Measurements from ENCODE around the gene DIDO1.

Gene DIDO1

DNA sequence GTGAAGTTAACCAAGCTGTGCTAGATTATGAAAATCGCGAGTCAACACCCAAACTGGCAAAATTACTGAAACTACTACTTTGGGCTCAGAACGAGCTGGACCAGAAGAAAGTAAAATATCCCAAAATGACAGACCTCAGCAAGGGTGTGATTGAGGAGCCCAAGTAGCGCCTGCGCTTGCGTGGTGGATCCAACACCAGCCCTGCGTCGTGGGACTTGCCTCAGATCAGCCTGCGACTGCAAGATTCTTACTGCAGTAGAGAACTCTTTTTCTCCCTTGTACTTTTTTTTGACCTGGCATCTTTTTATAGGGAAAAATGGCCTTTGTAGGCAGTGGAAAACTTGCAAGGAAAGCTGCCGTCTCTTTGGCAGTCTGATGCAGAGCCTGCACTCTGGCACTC is 18.4 kb upstream of the DIDO1 start:
- Histone ChIP-seq H3K9me3 (ENCODE audit: control insufficient read depth, low read depth, low read length) (no peaks in the 10 kb centered on the region), H3K27ac (ENCODE audit: low read length) (no peak overlapping the region), H3K36me3 (ENCODE audit: control insufficient read depth, low read depth, low read length) (peaks cover 71% of the 10 kb centered on the region), H3K4me1 (ENCODE audit: control insufficient read depth, low read depth, low read length) (peaks cover under 1% of the 10 kb centered on the region), H3K9ac (ENCODE audit: low read length) (no peak overlapping the region), H3K4me3 (ENCODE audit: low read length) (no peak overlapping the region), H3K27me3 (ENCODE audit: control insufficient read depth, insufficient read depth, low read length) (no peaks in the 10 kb centered on the region)

DNA sequence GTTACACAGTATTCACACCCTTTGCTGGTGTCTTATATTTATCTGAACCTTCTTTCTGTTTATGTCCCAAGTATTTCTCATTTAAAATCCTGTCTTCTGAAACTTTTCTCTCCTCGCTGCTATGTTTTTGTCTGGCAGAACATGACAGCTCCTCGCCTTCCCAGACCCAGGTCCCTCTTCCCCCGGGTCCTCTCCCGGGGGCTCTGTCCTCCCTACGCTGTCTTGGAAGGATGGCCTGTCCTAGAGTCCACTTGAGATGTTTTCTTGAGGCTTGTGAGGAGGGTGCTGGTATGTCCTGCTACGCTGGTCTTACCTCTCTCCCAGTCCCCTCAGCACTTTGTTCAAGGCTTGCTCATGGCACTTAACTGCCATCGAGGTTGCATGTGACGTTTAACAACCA is 17.9 kb upstream of the DIDO1 start:
- peaks cover 68% of the 10 kb centered on the region for H3K36me3 ChIP-seq (ENCODE audit: control insufficient read depth, low read depth, low read length)
- peaks cover 6% of the 10 kb centered on the region for H3K4me1 ChIP-seq (ENCODE audit: control insufficient read depth, low read depth, low read length)
- H3K27ac ChIP-seq (ENCODE audit: low read length), result no peak overlapping the region
- no peak overlapping the region for H3K4me3 ChIP-seq (ENCODE audit: low read length)
- no peaks in the 10 kb centered on the region for H3K9me3 ChIP-seq (ENCODE audit: control insufficient read depth, low read depth, low read length)
- H3K9ac ChIP-seq (ENCODE audit: low read length), result no peak overlapping the region
- H3K27me3 ChIP-seq (ENCODE audit: control insufficient read depth, insufficient read depth, low read length), result no peaks in the 10 kb centered on the region

DNA sequence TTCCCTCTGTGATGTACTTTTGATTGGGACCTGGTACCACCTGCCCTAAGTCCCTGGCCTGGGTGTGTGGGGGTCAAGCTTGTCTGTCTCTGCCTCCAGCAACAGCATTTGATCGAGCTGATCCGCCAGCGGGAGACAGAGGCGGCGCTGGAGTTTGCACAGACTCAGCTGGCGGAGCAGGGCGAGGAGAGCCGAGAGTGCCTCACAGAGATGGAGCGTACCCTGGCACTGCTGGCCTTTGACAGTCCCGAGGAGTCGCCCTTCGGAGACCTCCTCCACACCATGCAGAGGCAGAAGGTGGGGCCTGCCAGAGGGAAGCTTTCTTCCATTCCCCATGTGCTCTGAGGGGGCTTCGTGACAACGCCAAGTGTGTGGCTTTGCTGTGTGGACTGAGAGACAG is 17.1 kb upstream of the DIDO1 start:
- Histone ChIP-seq H3K4me3 (ENCODE audit: low read length) (no peak overlapping the region), H3K9ac (ENCODE audit: low read length) (no peak overlapping the region), H3K4me1 (ENCODE audit: control insufficient read depth, low read depth, low read length) (peaks cover 10% of the 10 kb centered on the region), H3K27ac (ENCODE audit: low read length) (no peak overlapping the region), H3K27me3 (ENCODE audit: control insufficient read depth, insufficient read depth, low read length) (no peaks in the 10 kb centered on the region), H3K36me3 (ENCODE audit: control insufficient read depth, low read depth, low read length) (peaks cover 62% of the 10 kb centered on the region), H3K9me3 (ENCODE audit: control insufficient read depth, low read depth, low read length) (no peaks in the 10 kb centered on the region)

GRCh38 chr20:62942456-62942855 is 16.2 kb upstream of the DIDO1 start:
- no peak overlapping the region for H3K27ac ChIP-seq (ENCODE audit: low read length)
- H3K9me3 ChIP-seq (ENCODE audit: control insufficient read depth, low read depth, low read length), result no peaks in the 10 kb centered on the region
- H3K9ac ChIP-seq (ENCODE audit: low read length), result no peak overlapping the region
- no peak overlapping the region for H3K4me3 ChIP-seq (ENCODE audit: low read length)
- peaks cover 10% of the 10 kb centered on the region for H3K4me1 ChIP-seq (ENCODE audit: control insufficient read depth, low read depth, low read length)
- H3K27me3 ChIP-seq (ENCODE audit: control insufficient read depth, insufficient read depth, low read length), result no peaks in the 10 kb centered on the region
- peaks cover 54% of the 10 kb centered on the region for H3K36me3 ChIP-seq (ENCODE audit: control insufficient read depth, low read depth, low read length)

DNA sequence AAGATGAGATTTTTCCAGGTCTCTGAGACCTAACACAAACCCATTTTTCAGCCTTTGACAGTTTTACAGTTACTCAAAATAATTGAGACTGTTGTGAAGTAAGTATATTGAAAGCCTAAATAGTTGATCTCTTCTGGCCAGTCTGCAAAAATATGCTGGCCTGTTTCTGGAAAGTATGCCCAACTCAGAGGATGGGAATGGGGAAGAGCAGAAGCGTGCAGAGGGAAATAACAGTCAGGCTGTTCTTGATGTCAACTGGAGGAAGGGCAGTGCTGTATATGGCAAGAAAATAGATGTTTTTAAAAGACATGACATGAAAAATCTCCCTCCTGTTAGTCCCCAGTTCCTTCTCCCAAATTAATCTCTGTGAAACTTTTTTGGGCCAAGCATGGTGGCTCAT is 15.5 kb upstream of the DIDO1 start:
- H3K4me3 ChIP-seq (ENCODE audit: low read length), result no peak overlapping the region

GRCh38 chr20:62940875-62941274 is 14.6 kb upstream of the DIDO1 start:
- no peaks in the 10 kb centered on the region for H3K9me3 ChIP-seq (ENCODE audit: control insufficient read depth, low read depth, low read length)
- no peaks in the 10 kb centered on the region for H3K27me3 ChIP-seq (ENCODE audit: control insufficient read depth, insufficient read depth, low read length)
- no peak overlapping the region for H3K9ac ChIP-seq (ENCODE audit: low read length)
- peaks cover 10% of the 10 kb centered on the region for H3K4me1 ChIP-seq (ENCODE audit: control insufficient read depth, low read depth, low read length)
- peaks cover 40% of the 10 kb centered on the region for H3K36me3 ChIP-seq (ENCODE audit: control insufficient read depth, low read depth, low read length)
- no peak overlapping the region for H3K27ac ChIP-seq (ENCODE audit: low read length)
- no peak overlapping the region for H3K4me3 ChIP-seq (ENCODE audit: low read length)

More for the DNA sequence above, 15.5 kb upstream of the DIDO1 start:
- H3K27me3 ChIP-seq (ENCODE audit: control insufficient read depth, insufficient read depth, low read length), result no peaks in the 10 kb centered on the region
- no peak overlapping the region for H3K9ac ChIP-seq (ENCODE audit: low read length)
- no peak overlapping the region for H3K27ac ChIP-seq (ENCODE audit: low read length)
- no peaks in the 10 kb centered on the region for H3K9me3 ChIP-seq (ENCODE audit: control insufficient read depth, low read depth, low read length)
- peaks cover 10% of the 10 kb centered on the region for H3K4me1 ChIP-seq (ENCODE audit: control insufficient read depth, low read depth, low read length)
- H3K36me3 ChIP-seq (ENCODE audit: control insufficient read depth, low read depth, low read length), result peaks cover 49% of the 10 kb centered on the region

DNA sequence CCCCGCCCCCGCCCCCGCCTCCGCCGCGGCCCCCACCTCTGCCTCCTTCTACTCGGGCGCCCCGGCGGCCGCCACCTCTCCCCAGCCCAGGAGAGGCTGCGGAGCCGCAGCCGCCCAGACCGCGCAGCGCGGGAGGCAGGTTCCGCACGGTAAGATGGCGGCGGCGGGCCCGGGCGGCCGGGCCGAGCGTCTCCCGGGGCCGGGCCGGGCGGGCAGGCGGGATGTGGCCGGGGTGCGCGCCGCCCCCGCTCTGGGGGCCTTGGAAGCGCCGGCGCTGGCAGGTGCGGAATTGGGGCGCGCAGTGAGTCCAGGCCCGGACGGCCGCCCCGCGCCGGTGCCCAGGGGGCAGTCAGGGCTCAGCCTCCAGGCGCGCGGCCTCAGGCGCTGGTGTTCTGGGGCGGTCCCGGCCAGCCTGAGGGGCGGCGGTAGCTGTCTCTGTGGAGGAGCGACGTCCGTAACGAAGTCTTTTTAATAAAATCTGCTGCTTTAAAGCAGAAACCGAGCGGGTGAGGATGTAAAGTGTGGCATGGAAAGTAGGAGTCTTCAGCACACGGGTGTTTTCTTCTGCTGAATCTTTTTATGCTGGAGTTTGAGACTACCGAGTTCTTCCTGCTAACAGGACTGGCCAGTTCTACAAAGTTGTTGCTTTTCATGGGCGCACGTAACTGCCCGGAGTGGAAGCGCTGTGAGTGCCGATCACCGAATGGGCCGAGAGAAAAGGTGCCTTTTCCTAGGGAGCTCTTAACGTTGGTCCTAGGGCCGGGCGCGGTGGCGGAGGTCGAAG is 12.0 kb upstream of the DIDO1 start, which contains the start of gene GID8:
TSS of gene GID8 (plus strand) at position 43 of the 784 bp plus-strand sequence. CDS start 3,356 bp downstream, outside the sequence.
- Histone ChIP-seq H3K27ac (ENCODE audit: low read length) (peak within 1 kb of the TSS; percentile 92), H3K4me3 (ENCODE audit: low read length) (peak within 1 kb of the TSS; percentile 96), H3K9me3 (ENCODE audit: control insufficient read depth, low read depth, low read length) (no peaks in the 10 kb centered on the region), H3K27me3 (ENCODE audit: control insufficient read depth, insufficient read depth, low read length) (no peaks in the 10 kb centered on the region), H3K4me1 (ENCODE audit: control insufficient read depth, low read depth, low read length) (peaks cover 16% of the 10 kb centered on the region), H3K9ac (ENCODE audit: low read length) (peak within 1 kb of the TSS; percentile 99), H3K36me3 (ENCODE audit: control insufficient read depth, low read depth, low read length) (peaks cover 40% of the 10 kb centered on the region)

GRCh38 chr20:62937268-62938104 is 11.2 kb upstream of the DIDO1 start:
- Histone ChIP-seq H3K4me1 (ENCODE audit: control insufficient read depth, low read depth, low read length) (peaks cover 16% of the 10 kb centered on the region), H3K9ac (ENCODE audit: low read length) (peak overlapping the region; percentile 99), H3K27me3 (ENCODE audit: control insufficient read depth, insufficient read depth, low read length) (no peaks in the 10 kb centered on the region), H3K4me3 (ENCODE audit: low read length) (peak overlapping the region; percentile 85), H3K9me3 (ENCODE audit: control insufficient read depth, low read depth, low read length) (no peaks in the 10 kb centered on the region), H3K27ac (ENCODE audit: low read length) (peak overlapping the region; percentile 92), H3K36me3 (ENCODE audit: control insufficient read depth, low read depth, low read length) (peaks cover 39% of the 10 kb centered on the region)

- Histone ChIP-seq H3K4me3 (ENCODE audit: low read length) (peak overlapping the region; percentile 85), H3K9me3 (ENCODE audit: control insufficient read depth, low read depth, low read length) (no peaks in the 10 kb centered on the region), H3K27ac (ENCODE audit: low read length) (no peak overlapping the region), H3K27me3 (ENCODE audit: control insufficient read depth, insufficient read depth, low read length) (no peaks in the 10 kb centered on the region), H3K9ac (ENCODE audit: low read length) (no peak overlapping the region), H3K36me3 (ENCODE audit: control insufficient read depth, low read depth, low read length) (peaks cover 31% of the 10 kb centered on the region), H3K4me1 (ENCODE audit: control insufficient read depth, low read depth, low read length) (peaks cover 16% of the 10 kb centered on the region)
Observed at GRCh38 chr20:62935968-62936585, 9.8 kb upstream of the DIDO1 start.

DNA sequence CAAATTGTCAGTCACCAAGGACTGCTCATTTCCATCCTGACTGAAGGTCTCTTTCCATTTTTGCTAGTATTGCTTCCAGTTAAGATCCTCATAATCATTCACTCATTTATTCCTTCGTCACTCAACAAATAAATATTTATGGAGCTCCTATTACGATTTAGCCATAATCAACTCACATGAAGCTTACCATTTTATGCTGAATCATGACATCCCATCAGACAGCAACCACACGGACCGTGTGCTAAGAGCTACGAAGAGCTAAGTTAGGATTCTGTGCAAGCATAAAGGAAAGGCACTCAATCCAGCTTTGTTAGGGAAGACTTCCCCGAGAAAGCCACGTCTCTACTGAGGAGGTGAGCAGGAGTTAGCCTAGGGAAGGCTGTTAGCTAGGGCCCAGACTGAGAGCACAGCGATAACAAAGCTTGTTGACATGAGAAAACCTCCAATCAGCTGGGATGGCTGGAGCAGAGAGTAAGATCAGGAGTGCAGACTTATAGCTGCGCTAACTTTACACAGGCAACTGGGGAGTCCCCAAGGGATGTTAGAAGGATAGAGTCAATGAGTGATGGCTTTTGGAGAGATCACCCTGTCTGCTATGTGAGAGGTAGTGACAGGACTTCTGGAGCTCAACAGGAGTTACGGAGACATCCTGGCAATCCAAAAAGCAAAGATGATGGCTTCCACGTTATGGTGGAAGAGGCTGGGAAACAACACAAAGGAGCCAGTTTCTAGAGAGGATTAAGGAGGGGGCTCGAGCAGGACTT is 9.1 kb upstream of the DIDO1 start:
- Histone ChIP-seq H3K36me3 (ENCODE audit: control insufficient read depth, low read depth, low read length) (peaks cover 31% of the 10 kb centered on the region), H3K9me3 (ENCODE audit: control insufficient read depth, low read depth, low read length) (no peaks in the 10 kb centered on the region), H3K4me3 (ENCODE audit: low read length) (no peak overlapping the region), H3K27me3 (ENCODE audit: control insufficient read depth, insufficient read depth, low read length) (no peaks in the 10 kb centered on the region), H3K9ac (ENCODE audit: low read length) (no peak overlapping the region), H3K4me1 (ENCODE audit: control insufficient read depth, low read depth, low read length) (peaks cover 19% of the 10 kb centered on the region), H3K27ac (ENCODE audit: low read length) (no peak overlapping the region)

- no peaks in the 10 kb centered on the region for H3K9me3 ChIP-seq (ENCODE audit: control insufficient read depth, low read depth, low read length)
- no peak overlapping the region for H3K9ac ChIP-seq (ENCODE audit: low read length)
- H3K4me3 ChIP-seq (ENCODE audit: low read length), result no peak overlapping the region
- peaks cover 15% of the 10 kb centered on the region for H3K4me1 ChIP-seq (ENCODE audit: control insufficient read depth, low read depth, low read length)
- H3K27me3 ChIP-seq (ENCODE audit: control insufficient read depth, insufficient read depth, low read length), result no peaks in the 10 kb centered on the region
- peaks cover 31% of the 10 kb centered on the region for H3K36me3 ChIP-seq (ENCODE audit: control insufficient read depth, low read depth, low read length)
- no peak overlapping the region for H3K27ac ChIP-seq (ENCODE audit: low read length)
Observed at GRCh38 chr20:62933966-62934365, 7.7 kb upstream of the DIDO1 start.

Data from iPS-18a (cell line).